ENCODE data around the gene CMTM6.

DNA sequence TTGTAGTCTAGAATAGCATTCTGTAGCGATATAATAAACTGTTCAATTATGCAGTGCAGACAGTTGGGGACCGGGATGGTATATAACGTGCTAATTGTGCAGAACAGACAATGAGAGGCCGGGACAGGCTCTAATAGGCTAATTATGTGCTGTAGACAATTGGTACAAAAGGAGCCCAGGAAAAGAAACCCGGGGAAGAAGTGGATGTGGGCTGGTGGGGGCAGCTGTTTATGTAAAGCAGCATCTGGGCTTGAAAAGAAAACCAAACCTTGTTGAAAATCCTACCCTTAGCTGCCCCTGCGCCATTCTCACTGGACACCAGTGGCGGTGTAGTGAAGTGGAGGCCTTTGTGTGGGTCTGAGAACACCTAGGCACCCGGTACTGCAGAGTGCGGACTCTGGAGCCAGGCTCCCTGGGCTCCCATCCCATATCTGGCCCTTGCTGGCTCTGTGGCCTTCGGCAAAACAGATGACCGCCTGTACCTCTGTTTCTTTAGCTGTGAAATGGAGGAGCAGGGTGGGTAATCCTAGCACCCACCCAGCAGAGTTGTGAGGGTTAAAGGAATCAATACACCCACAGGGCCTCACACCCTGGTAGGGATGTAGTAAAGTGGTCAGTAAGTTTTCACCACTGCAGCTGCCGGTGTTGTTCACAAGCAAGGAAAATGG, 51.5 kb downstream of the CMTM6 start:
- TF ChIP-seq CTCF (conservative IDR thresholded peaks at IDR 0.05) (no peak), ZFX (IDR thresholded peaks at IDR 0.05) (no peak)
